HL-60 (cell line): ENCODE data around the gene TMEM163.

ENCODE experiments used
- DNase-seq, 2 experiments: peaks; one replicate each; pipeline ENCODE4 v3.0.0-alpha.2; 2010 to 2020; ENCODE audit warnings: low read depth in 1 of 2, low spot score in 1 of 2
- H3K27ac ChIP-seq: fragments of 250-450 bp; sonication (Bioruptor Pico); replicated peaks from 2 replicates; pipeline ENCODE4 v1.5.1; 2020; ENCODE audit warnings: mild to moderate bottlenecking, moderate library complexity
- H3K27me3 ChIP-seq: fragments of 250-450 bp; sonication (Bioruptor Pico); 2 replicates; pipeline ENCODE4 v1.5.1; 2021; ENCODE audit warnings: mild to moderate bottlenecking, moderate library complexity; ENCODE audit not compliant: insufficient read depth, poor library complexity, severe bottlenecking
- H3K4me3 ChIP-seq: replicated peaks from 2 replicates; pipeline ENCODE4 v1.5.1; 2011; ENCODE audit warnings: mild to moderate bottlenecking, control low read depth, low read length; ENCODE audit not compliant: insufficient read depth
- GABPA ChIP-seq: IDR thresholded peaks from 2 replicates; pipeline ENCODE4 v1.6.1; 2012; ENCODE audit warnings: low read depth
- POLR2AphosphoS5 ChIP-seq: IDR thresholded peaks from 2 replicates; pipeline ENCODE4 v1.6.1; 2012; ENCODE audit warnings: low read depth
- SPI1 ChIP-seq: IDR thresholded peaks from 2 replicates; pipeline ENCODE4 v1.6.1; 2012; ENCODE audit warnings: low read depth, mild to moderate bottlenecking, borderline replicate concordance
- TF ChIP-seq, protein P1 (sequence below): IDR thresholded peaks from 2 replicates; pipeline ENCODE4 v1.6.1; 2012; ENCODE audit warnings: low read depth; ENCODE audit not compliant: insufficient replicate concordance
- TF ChIP-seq, protein P2 (sequence below): IDR thresholded peaks from one replicate; pipeline ENCODE4 v1.5.1; 2011; ENCODE audit warnings: low read length, control low read depth, inconsistent platforms; ENCODE audit not compliant: insufficient read depth

The TMEM163 gene

DNA sequence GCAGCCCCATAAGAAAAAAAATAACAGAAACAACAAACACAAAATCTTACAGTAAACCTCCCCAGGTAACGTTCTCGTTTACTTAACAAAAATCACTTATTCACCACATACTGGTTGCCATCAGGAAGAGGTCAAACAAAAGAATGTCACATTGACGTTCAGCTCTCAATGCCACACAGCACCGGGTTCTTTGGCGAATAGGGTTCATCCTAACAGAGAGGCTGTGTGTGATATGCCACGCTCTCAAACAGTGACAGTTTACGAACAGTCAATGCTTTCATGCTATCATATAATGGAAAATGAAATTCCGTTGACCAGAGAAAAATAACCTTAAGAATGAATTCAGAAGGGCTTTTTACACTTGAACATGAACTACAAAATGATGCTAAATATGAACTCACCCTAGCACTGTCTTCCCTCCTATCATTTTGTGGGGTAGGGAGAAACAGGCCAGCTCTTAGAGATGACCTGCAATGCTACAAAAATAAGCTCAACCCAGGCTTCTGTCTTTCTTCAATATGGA is 2.0 kb downstream of the TMEM163 start:
- DNase-seq, result no peak
- H3K4me3 ChIP-seq, result no peak overlapping the region
- no peak overlapping the region for H3K27ac ChIP-seq
- peaks cover 58% of the 10 kb centered on the region for H3K27me3 ChIP-seq
- TF ChIP-seq, protein P1, sequence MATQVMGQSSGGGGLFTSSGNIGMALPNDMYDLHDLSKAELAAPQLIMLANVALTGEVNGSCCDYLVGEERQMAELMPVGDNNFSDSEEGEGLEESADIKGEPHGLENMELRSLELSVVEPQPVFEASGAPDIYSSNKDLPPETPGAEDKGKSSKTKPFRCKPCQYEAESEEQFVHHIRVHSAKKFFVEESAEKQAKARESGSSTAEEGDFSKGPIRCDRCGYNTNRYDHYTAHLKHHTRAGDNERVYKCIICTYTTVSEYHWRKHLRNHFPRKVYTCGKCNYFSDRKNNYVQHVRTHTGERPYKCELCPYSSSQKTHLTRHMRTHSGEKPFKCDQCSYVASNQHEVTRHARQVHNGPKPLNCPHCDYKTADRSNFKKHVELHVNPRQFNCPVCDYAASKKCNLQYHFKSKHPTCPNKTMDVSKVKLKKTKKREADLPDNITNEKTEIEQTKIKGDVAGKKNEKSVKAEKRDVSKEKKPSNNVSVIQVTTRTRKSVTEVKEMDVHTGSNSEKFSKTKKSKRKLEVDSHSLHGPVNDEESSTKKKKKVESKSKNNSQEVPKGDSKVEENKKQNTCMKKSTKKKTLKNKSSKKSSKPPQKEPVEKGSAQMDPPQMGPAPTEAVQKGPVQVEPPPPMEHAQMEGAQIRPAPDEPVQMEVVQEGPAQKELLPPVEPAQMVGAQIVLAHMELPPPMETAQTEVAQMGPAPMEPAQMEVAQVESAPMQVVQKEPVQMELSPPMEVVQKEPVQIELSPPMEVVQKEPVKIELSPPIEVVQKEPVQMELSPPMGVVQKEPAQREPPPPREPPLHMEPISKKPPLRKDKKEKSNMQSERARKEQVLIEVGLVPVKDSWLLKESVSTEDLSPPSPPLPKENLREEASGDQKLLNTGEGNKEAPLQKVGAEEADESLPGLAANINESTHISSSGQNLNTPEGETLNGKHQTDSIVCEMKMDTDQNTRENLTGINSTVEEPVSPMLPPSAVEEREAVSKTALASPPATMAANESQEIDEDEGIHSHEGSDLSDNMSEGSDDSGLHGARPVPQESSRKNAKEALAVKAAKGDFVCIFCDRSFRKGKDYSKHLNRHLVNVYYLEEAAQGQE, result no peak

DNA sequence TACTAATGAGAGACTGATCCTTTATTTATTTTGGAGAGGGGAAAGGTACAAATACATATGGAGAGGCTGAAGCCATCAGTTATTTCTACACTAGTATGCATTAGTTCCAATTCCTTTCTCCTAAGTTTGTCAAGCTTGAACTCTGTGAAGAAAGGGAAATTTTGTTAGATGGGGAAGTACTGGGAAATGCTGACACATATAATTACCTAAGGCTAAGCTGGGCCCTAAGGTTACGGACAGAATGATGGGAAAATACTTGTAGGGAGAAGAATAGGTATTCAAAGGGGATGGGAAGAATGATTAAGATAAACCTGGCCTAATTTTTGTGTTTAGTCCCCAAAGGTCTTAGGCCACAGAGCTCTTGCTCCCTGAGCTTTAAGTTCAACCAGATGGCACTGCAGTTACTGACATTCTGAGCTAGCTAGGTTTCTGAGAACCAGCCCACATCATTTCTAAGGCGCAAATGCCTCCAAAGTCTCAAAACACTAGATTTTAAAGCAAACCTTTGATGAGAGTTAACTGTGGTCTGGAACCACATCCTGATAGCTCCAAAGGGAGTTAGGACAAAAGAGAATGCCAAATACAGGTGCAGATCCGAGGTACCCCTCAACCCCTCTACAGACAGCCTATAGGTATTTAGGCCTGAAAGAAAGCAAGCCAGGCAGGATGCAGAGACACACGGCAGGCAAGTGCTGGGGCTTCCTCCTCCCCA is 2.7 kb downstream of the TMEM163 start:
- DNase-seq, result no peak

DNA sequence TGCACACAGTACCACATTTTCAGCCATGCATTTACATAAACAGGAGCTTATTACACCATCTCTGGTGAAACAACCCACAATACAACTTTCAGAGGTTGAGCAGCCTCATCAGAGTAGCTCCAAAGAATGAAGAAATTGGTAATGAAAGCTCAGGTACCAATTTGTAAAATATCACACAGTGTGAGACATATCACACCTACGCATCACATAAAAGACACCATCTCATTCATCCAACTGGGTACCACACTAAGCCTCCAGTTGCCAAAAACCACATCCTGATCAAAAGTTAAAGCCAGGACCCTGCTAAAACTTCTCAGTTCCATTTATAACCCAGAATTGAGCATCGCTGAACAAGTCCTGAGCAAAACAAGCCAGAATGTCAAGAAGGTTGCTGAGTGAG is 4.6 kb downstream of the TMEM163 start:
- no peak for DNase-seq
- H3K27me3 ChIP-seq, result peaks cover 47% of the 10 kb centered on the region
- TF ChIP-seq SPI1, result no peak
- no peak for TF ChIP-seq GABPA
- no peak for TF ChIP-seq POLR2AphosphoS5
- TF ChIP-seq, protein P2, sequence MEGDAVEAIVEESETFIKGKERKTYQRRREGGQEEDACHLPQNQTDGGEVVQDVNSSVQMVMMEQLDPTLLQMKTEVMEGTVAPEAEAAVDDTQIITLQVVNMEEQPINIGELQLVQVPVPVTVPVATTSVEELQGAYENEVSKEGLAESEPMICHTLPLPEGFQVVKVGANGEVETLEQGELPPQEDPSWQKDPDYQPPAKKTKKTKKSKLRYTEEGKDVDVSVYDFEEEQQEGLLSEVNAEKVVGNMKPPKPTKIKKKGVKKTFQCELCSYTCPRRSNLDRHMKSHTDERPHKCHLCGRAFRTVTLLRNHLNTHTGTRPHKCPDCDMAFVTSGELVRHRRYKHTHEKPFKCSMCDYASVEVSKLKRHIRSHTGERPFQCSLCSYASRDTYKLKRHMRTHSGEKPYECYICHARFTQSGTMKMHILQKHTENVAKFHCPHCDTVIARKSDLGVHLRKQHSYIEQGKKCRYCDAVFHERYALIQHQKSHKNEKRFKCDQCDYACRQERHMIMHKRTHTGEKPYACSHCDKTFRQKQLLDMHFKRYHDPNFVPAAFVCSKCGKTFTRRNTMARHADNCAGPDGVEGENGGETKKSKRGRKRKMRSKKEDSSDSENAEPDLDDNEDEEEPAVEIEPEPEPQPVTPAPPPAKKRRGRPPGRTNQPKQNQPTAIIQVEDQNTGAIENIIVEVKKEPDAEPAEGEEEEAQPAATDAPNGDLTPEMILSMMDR, result no peak
- TF ChIP-seq, protein P1, result no peak

More for the DNA sequence above, 2.7 kb downstream of the TMEM163 start:
- peaks cover 62% of the 10 kb centered on the region for H3K27me3 ChIP-seq
- TF ChIP-seq, protein P1, result no peak
- TF ChIP-seq, protein P2, result no peak
- no peak for TF ChIP-seq POLR2AphosphoS5
- TF ChIP-seq GABPA, result no peak
- TF ChIP-seq SPI1, result no peak
- H3K27ac ChIP-seq, result no peak overlapping the region
- no peak overlapping the region for H3K4me3 ChIP-seq

More for the DNA sequence above, 4.6 kb downstream of the TMEM163 start:
- H3K27ac ChIP-seq, result no peak overlapping the region
- no peak overlapping the region for H3K4me3 ChIP-seq
